Neural cell (in vitro differentiated cells): ENCODE data around the gene KLHDC7B.

Experiments
- EP300 ChIP-seq: fragments of 450-650 bp; conservative IDR thresholded peaks from 2 replicates; pipeline ENCODE4 v1.6.1; 2014; ENCODE audit warnings: antibody characterized with exemption, mild to moderate bottlenecking, moderate library complexity; ENCODE audit not compliant: poor library complexity, severe bottlenecking
- EZH2 ChIP-seq: fragments of 200-600, 300-800 bp; shearing (Covaris generic), sonication (generic); IDR thresholded peaks from 2 replicates; pipeline ENCODE4 v1.6.1; 2014; ENCODE audit warnings: antibody characterized with exemption, low read length, borderline replicate concordance, mild to moderate bottlenecking; ENCODE audit not compliant: insufficient read depth, poor library complexity, severe bottlenecking
- MXI1 ChIP-seq: fragments of 450-650 bp; conservative IDR thresholded peaks from 2 replicates; pipeline ENCODE4 v1.6.1; 2014; ENCODE audit warnings: antibody characterized with exemption, mild to moderate bottlenecking; ENCODE audit not compliant: poor library complexity, severe bottlenecking
- POLR2AphosphoS5 ChIP-seq: IDR thresholded peaks from 2 replicates; pipeline ENCODE4 v1.6.1; 2012
- RAD21 ChIP-seq: fragments of 450-650 bp; conservative IDR thresholded peaks from 2 replicates; pipeline ENCODE4 v1.6.1; 2014; ENCODE audit warnings: antibody characterized with exemption, mild to moderate bottlenecking, moderate library complexity
- SMC3 ChIP-seq: fragments of 450-650 bp; conservative IDR thresholded peaks from 2 replicates; pipeline ENCODE4 v1.6.1; 2014; ENCODE audit warnings: antibody characterized with exemption, mild to moderate bottlenecking, moderate library complexity; ENCODE audit not compliant: poor library complexity
- TF ChIP-seq, protein P1 (sequence below): fragments of 450-650 bp; IDR thresholded peaks from 2 replicates; pipeline ENCODE4 v1.5.1; 2014; ENCODE audit warnings: antibody characterized with exemption, mild to moderate bottlenecking, moderate library complexity; ENCODE audit not compliant: poor library complexity, severe bottlenecking
- TF ChIP-seq, protein P2 (sequence below): IDR thresholded peaks from 2 replicates; pipeline ENCODE4 v1.6.1; 2012; ENCODE audit warnings: borderline replicate concordance

DNA sequence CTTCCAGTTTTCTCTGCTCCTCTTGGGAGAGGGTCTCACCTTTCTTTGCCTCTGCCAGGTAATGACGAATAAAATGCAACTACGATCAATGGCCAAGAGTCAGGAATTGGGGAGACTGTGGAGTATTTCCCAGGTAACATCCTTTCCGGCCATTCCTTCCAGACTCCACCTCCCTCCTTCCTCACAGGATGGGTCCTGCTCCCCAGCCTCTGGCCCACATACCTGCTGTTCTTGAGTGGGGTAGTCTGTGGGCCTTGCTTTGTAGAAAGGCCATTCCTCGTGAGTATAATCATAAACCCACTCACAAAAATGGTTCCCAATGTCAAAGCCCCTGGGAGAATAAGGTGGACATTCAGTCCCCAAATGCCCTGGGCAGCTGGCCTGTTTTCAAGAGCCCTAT lies 34.1 kb downstream of the KLHDC7B start:
- TF ChIP-seq, protein P1, sequence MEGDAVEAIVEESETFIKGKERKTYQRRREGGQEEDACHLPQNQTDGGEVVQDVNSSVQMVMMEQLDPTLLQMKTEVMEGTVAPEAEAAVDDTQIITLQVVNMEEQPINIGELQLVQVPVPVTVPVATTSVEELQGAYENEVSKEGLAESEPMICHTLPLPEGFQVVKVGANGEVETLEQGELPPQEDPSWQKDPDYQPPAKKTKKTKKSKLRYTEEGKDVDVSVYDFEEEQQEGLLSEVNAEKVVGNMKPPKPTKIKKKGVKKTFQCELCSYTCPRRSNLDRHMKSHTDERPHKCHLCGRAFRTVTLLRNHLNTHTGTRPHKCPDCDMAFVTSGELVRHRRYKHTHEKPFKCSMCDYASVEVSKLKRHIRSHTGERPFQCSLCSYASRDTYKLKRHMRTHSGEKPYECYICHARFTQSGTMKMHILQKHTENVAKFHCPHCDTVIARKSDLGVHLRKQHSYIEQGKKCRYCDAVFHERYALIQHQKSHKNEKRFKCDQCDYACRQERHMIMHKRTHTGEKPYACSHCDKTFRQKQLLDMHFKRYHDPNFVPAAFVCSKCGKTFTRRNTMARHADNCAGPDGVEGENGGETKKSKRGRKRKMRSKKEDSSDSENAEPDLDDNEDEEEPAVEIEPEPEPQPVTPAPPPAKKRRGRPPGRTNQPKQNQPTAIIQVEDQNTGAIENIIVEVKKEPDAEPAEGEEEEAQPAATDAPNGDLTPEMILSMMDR = no peak
- TF ChIP-seq EZH2 = no peak
- TF ChIP-seq SMC3 = no peak
- no peak for TF ChIP-seq EP300
- TF ChIP-seq, protein P2, sequence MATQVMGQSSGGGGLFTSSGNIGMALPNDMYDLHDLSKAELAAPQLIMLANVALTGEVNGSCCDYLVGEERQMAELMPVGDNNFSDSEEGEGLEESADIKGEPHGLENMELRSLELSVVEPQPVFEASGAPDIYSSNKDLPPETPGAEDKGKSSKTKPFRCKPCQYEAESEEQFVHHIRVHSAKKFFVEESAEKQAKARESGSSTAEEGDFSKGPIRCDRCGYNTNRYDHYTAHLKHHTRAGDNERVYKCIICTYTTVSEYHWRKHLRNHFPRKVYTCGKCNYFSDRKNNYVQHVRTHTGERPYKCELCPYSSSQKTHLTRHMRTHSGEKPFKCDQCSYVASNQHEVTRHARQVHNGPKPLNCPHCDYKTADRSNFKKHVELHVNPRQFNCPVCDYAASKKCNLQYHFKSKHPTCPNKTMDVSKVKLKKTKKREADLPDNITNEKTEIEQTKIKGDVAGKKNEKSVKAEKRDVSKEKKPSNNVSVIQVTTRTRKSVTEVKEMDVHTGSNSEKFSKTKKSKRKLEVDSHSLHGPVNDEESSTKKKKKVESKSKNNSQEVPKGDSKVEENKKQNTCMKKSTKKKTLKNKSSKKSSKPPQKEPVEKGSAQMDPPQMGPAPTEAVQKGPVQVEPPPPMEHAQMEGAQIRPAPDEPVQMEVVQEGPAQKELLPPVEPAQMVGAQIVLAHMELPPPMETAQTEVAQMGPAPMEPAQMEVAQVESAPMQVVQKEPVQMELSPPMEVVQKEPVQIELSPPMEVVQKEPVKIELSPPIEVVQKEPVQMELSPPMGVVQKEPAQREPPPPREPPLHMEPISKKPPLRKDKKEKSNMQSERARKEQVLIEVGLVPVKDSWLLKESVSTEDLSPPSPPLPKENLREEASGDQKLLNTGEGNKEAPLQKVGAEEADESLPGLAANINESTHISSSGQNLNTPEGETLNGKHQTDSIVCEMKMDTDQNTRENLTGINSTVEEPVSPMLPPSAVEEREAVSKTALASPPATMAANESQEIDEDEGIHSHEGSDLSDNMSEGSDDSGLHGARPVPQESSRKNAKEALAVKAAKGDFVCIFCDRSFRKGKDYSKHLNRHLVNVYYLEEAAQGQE = no peak
- TF ChIP-seq POLR2AphosphoS5 = no peak
- TF ChIP-seq RAD21 = no peak
- TF ChIP-seq MXI1 = no peak
